Hematopoietic multipotent progenitor cell treated with erythropoietin and hydrocortisone succinate and interleukin-3 and kit ligand, for 8 days (in vitro differentiated cells): ENCODE measurements around the gene RPS15.
A peak's percentile ranks its signal among the peaks of the same experiment; 100 is the strongest.

Source experiments
- DNase-seq: peaks from one replicate; pipeline ENCODE4 v3.0.0-alpha.2; 2015

Gene RPS15

DNA sequence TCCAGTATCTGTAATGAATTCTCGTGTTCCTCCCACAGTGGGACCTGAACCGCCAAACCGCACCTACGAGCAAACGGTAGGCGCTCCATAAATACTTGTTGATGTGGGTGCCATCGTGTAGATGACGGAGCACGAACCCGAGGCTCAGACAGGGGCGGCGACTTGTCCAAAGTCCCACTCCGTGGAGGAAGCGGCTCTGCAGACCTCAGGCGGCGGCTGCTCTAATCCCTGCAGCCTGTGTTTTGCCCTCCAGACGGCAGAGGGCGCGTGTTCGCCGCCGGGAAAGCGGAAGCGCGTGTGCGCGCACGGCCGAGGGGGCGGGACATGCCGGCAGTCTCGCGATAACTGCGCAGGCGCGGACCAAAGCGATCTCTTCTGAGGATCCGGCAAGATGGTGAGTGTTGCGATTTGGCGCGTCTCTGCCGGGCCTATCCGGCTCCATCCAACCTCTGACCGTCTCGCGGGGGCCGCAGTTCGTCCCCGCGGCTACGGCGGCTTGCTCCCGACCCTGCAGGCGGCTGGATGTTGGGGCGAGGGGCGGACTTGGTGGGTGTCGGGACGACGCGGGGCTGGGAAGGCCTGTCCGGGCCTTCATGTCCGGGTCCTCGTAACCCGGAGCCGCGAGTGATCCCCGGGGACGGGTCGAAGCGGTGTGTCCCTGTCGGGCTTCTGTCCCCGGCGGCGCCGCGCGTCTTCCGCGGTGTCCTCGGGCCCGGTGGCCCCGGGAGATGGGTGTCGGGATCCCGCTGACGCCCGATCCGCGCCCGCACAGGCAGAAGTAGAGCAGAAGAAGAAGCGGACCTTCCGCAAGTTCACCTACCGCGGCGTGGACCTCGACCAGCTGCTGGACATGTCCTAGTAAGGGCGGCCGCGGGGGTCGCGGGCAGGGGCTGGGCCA lies at the start of gene RPS15:
RPS15 (plus strand) TSS at position 362 of the 898 bp plus-strand sequence; CDS start at position 392, 30 bp downstream.
- DNase-seq, result peak; percentile 92

DNA sequence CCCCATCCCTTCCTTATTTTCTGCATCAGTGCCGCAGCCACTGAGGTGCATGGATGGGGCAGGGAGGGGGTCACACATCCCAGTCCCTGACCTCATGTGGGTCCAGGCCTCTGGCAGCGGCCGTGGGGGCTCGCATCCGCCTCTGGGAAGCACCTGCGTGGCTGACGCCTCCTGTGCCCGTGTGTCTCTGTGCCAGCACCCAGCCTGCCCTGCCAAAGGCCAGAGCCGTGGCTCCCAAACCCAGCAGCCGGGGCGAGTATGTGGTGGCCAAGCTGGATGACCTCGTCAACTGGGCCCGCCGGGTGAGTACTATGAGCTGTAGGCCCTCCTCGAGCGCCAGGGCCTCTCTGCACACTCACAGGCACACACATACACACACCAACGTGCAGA lies 49.6 kb upstream of the RPS15 start:
- DNase-seq, result no peak

GRCh38 chr19:1389033-1389940 lies 48.9 kb upstream of the RPS15 start:
- no peak for DNase-seq

GRCh38 chr19:1390890-1391423 lies 47.2 kb upstream of the RPS15 start:
- DNase-seq, result no peak

DNA sequence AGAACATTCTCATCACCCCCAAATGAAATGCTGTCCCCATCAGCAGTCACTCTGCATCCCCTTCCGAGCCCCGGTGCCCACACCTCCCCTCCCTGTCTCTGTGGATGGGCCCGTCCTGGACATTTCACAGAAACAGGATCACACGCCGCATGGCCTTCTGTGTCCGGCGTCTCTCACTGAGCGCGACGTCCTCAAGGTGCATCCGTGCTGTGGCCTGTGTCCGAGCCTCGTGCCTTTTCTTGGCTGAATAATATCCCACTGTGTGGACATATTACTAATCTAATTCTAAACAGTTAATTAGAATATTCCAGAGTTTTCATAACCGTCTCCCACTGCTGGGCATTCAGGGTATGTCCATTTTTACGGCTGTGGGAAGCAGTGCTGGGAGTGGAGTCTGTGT lies 45.8 kb upstream of the RPS15 start:
- DNase-seq, result no peak

DNA sequence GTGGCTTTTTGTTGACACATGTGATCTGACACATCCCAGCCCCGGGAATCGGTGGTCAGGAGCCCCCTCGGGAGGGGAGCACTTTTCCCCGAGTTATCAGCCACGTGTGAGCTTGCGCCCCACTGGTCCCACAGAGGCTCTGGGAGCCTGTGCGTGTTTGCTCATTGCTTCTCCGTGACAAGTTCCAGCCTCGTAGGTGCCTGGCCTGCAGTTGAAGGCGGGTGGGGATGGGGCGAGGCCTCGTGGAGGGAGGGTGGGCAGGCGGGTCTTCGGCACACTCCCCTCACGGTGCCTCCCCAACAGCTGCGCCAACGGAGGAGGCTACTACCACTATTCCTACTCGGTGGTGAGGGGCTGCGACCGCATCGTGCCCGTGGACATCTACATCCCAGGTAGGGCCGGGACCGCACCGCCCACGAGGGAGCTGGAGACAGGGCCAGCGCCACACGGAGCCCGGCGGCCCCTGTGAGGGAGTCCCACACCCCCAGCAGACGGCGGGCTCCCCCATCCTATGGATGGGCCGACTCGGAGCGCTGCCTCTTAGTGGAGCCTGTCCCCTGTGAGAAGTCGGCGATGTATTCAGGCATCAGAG lies 45.2 kb upstream of the RPS15 start:
- DNase-seq, result no peak

DNA sequence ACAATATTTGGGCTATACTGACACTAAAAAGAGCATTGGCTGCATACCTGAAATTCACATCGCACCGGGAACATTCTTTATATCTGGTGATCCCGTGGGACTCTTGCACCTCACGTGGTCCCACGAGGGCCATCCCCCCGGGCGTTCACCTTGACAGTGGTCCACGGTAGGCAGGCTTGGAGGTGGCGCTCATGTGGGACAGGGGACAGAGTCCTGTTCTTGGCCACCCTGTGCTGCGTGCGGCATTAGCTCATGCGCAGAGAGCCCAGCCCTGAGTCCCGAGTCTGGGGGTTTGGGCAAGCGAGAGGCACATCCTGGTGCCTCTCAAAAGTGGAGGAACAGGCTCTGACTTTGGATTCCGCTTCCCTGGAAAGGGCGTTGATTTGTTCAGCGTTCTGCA lies 44.4 kb upstream of the RPS15 start:
- no peak for DNase-seq

DNA sequence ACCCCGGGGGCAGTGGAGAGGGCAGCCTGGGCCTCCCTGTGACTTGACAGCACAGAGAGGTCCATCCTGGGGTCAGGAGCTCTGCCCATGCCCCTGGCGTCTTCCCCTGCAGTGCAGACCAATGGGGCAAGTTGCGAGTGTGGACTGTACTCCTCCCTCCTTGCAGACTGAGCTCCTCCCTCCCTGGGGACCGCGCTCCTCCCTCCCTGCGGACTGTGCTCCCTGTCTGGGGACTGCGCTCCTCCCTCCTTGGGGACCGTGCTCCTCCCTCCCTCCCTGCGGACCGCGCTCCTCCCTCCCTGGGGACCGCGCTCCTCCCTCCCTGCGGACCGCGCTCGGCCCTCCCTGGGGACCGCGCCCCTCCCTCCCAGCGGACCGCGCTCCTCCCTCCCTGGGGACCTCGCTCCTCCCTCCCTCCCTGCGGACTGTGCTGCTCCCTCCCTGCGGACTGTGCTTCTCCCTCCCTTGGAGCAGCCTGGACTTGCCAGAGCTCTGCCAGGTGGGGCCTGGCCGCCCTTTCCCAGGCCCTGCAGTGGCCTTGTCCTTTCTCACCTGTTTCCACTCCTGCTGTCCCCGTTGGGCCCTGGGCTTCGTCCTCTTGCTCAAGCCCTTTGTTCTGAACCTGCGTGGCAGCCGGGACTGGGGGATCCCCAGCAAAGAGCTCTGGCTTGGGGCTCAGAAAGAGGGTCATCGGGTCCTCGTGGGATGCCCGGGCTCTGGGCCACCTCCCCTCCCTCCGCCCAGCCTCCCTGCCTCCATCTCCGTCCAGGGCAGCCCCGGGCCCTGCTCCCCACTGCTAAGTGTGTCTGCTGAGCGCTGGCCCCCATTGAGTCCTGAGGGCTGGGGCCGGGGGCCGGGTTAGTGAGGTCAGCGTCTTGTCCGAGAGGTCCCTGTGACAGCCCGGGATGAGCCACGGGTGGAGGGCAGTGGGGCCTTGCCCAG lies 43.7 kb upstream of the RPS15 start:
- no peak for DNase-seq

GRCh38 chr19:1395194-1396018 lies 42.8 kb upstream of the RPS15 start:
- no peak for DNase-seq

GRCh38 chr19:1396019-1396767 lies 42.0 kb upstream of the RPS15 start:
- peak; percentile 38 for DNase-seq

- no peak for DNase-seq
Observed at GRCh38 chr19:1396768-1397679, 41.2 kb upstream of the RPS15 start.

DNA sequence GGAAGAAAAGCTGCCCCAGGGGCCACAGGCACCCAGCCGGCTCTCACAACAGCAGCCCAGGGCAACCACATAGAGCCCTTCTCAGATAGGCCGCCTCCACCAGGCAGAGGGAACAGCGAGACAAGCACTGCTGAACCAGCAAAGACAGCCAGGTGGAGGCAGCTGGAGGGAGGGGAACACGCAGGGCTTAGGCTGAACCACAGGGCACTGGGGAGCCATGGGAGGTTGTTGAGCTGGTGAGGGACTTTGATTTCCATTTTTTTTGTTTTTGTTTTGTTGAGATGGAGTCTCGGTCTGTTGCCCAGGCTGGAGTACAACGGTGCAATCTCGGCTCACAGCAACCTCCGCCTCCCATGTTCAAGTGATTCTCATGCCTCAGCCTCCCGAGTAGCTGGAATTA lies 40.4 kb upstream of the RPS15 start:
- DNase-seq, result no peak

- no peak for DNase-seq
Observed at GRCh38 chr19:1399079-1399478, 39.1 kb upstream of the RPS15 start.

- DNase-seq, result no peak
Observed at GRCh38 chr19:1399745-1400144, 38.5 kb upstream of the RPS15 start.

- no peak for DNase-seq
Observed at GRCh38 chr19:1400281-1401137, 37.7 kb upstream of the RPS15 start.

GRCh38 chr19:1401138-1401888 lies 36.9 kb upstream of the RPS15 start, which contains the start of gene GAMT:
GAMT (minus strand) TSS chr19:1401542; CDS start chr19:1401476, 66 bp downstream.
- no peak for DNase-seq

DNA sequence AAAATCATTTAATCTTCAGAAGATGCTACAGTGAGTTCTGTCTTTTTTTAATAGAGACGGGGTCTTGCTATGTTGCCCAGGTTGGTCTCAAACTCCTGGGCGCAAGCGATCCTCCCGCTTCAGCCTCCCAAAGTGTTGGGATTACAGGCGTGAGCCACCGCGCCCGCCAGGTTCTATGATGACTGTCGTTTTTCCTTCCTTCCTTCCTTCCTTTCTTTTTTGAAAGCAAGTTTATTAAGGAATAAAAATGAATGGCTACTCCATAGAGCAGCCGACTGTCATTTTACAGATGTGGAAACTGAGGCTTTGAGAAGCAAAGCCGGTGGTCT lies 36.3 kb upstream of the RPS15 start:
- DNase-seq, result no peak
